HCT116 (cell line): ENCODE measurements around the gene FTMT. TPM values are rescaled to one million over a fixed set of nuclear protein-coding genes. Genes with fewer than 3 reads are reported as not detected.

ENCODE experiments used
- ATAC-seq: fragments of 200-7000 bp; cut with Tn5 transposase; 2 replicates; pipeline ENCODE4 v1.9.1; 2020; ENCODE audit warnings: mild to moderate bottlenecking, moderate library complexity
- BruUV-seq: library from RNA; stranded (reverse); fragments of 400-500 nt; replicated peaks from 2 replicates; lab custom pipeline; 2021; lab: Mats Ljungman, UMichigan
- CTCF ChIA-PET: fragments of 300-600 bp; sonication (Branson Sonifier 250); formaldehyde crosslinking; loops from one replicate; lab custom pipeline; 2021; ENCODE audit warnings: antibody characterized with exemption; lab: Charles Lee
- POLR2A ChIA-PET: fragments of 300-600, 350-600 bp; sonication (Branson Sonifier 250); formaldehyde crosslinking; loops from one replicate; lab custom pipeline; 2021; ENCODE audit warnings: antibody characterized with exemption; lab: Charles Lee
- RAD21 ChIA-PET, 2 experiments: fragments of 300-600 bp; sonication (Branson Sonifier 250); formaldehyde crosslinking; loops; one replicate each; lab custom pipeline; 2023; ENCODE audit warnings: low total read pairs in 2 of 2; ENCODE audit not compliant: uncharacterized antibody in 2 of 2, unreplicated experiment in 2 of 2, low non-redundant PET in 1 of 2; lab: Charles Lee
- DNase-seq: peaks from one replicate; pipeline ENCODE4 v3.0.0-alpha.2; 2010; ENCODE audit warnings: low read depth, low spot score
- H2AFZ ChIP-seq: fragments of 200-600 bp; shearing (Covaris generic), sonication (generic); 2 replicates; pipeline ENCODE4 v1.6.1; 2017; ENCODE audit warnings: low read depth, mixed run types, mixed read lengths, antibody characterized with exemption, low read length; ENCODE audit not compliant: poor library complexity, severe bottlenecking
- H3K27ac ChIP-seq: 2 replicates; pipeline ENCODE4 v1.5.1; 2012; ENCODE audit warnings: low read depth, low read length
- H3K27me3 ChIP-seq: fragments of 200-600 bp; sonication (generic); 2 replicates; pipeline ENCODE4 v1.6.1; 2016; ENCODE audit warnings: mixed run types, low read length, mixed read lengths; ENCODE audit not compliant: insufficient read depth
- H3K36me3 ChIP-seq, 2 experiments: fragments of 200-500 bp in 1 of 2; fragments of 200-600 bp in 1 of 2; sonication (Bioruptor generic) in 1 of 2; sonication (generic) in 1 of 2; 2 replicates each; pipeline versions ENCODE4 v1.5.1 to v1.6.1; 2014 to 2016; ENCODE audit warnings: low read length in 2 of 2, inconsistent platforms in 1 of 2, mixed read lengths in 1 of 2, mixed run types in 1 of 2; ENCODE audit not compliant: insufficient read depth in 2 of 2, control insufficient read depth in 1 of 2
- H3K4me1 ChIP-seq, 2 experiments: fragments of 200-600 bp in 1 of 2; sonication (generic) in 1 of 2; 2 replicates each; pipeline versions ENCODE4 v1.5.1 to v1.6.1; 2012 to 2017; ENCODE audit warnings: low read length in 2 of 2, inconsistent platforms in 1 of 2, mild to moderate bottlenecking in 1 of 2, mixed read lengths in 1 of 2, mixed run types in 1 of 2, moderate library complexity in 1 of 2; ENCODE audit not compliant: insufficient read depth in 2 of 2, control insufficient read depth in 1 of 2
- H3K4me2 ChIP-seq: fragments of 200-600 bp; sonication (generic); 2 replicates; pipeline ENCODE4 v1.6.1; 2017; ENCODE audit warnings: mixed run types, low read length, mixed read lengths
- H3K4me3 ChIP-seq, 2 experiments: fragments of 200-600 bp in 1 of 2; sonication (generic) in 1 of 2; replicated peaks in 1 of 2; 2 replicates each; pipeline ENCODE4 v1.5.1; 2011 to 2016; ENCODE audit warnings: low read length in 2 of 2, control low read depth in 1 of 2, low read depth in 1 of 2, mild to moderate bottlenecking in 1 of 2, mixed read lengths in 1 of 2, mixed run types in 1 of 2
- H3K79me2 ChIP-seq: fragments of 200-600 bp; sonication (generic); 2 replicates; pipeline ENCODE4 v1.6.1; 2017; ENCODE audit warnings: mild to moderate bottlenecking, mixed run types, low read length, moderate library complexity, mixed read lengths; ENCODE audit not compliant: insufficient read depth
- H3K9ac ChIP-seq: fragments of 200-600 bp; sonication (generic); 2 replicates; pipeline ENCODE4 v1.6.1; 2016; ENCODE audit warnings: low read length, mixed read lengths
- H3K9me2 ChIP-seq: fragments of 200-600 bp; sonication (generic), shearing (Covaris generic); 2 replicates; pipeline ENCODE4 v1.6.1; 2017; ENCODE audit warnings: mixed run types, mild to moderate bottlenecking, moderate library complexity; ENCODE audit not compliant: insufficient read depth
- H3K9me3 ChIP-seq, 2 experiments: fragments of 200-500 bp in 1 of 2; fragments of 200-600 bp in 1 of 2; sonication (Bioruptor generic) in 1 of 2; sonication (generic) in 1 of 2; 2 replicates each; pipeline ENCODE4 v1.6.1; 2014 to 2017; ENCODE audit warnings: low read length in 2 of 2, mixed read lengths in 2 of 2, inconsistent platforms in 1 of 2, low read depth in 1 of 2, mild to moderate bottlenecking in 1 of 2, mixed run types in 1 of 2, moderate library complexity in 1 of 2; ENCODE audit not compliant: control insufficient read depth in 1 of 2, insufficient read depth in 1 of 2
- H4K20me1 ChIP-seq: fragments of 200-600 bp; sonication (generic), shearing (Covaris generic); 2 replicates; pipeline ENCODE4 v1.6.1; 2017; ENCODE audit warnings: mixed run types, mild to moderate bottlenecking, moderate library complexity; ENCODE audit not compliant: insufficient read depth
- EZH2 ChIP-seq: fragments of 200-600 bp; sonication (generic); IDR thresholded peaks from 2 replicates; pipeline ENCODE4 v1.6.1; 2017; ENCODE audit warnings: antibody characterized with exemption, mixed run types
- EZH2phosphoT487 ChIP-seq: fragments of 200-600 bp; IDR thresholded peaks from 2 replicates; pipeline ENCODE4 v1.6.1; 2018; ENCODE audit warnings: antibody characterized with exemption, borderline replicate concordance
- FOSL1 ChIP-seq: IDR thresholded peaks from 2 replicates; pipeline ENCODE4 v1.6.1; 2012; ENCODE audit warnings: low read depth
- JUND ChIP-seq: IDR thresholded peaks from 2 replicates; pipeline ENCODE4 v1.6.1; 2012
- POLR2A ChIP-seq: IDR thresholded peaks from 2 replicates; pipeline ENCODE4 v1.7.0; 2011; ENCODE audit warnings: borderline replicate concordance; ENCODE audit not compliant: insufficient read depth, insufficient read length; ENCODE audit errors: extremely low read depth
- RAD21 ChIP-seq: IDR thresholded peaks from 2 replicates; pipeline ENCODE4 v1.6.1; 2012; ENCODE audit warnings: low read depth, mild to moderate bottlenecking
- SP1 ChIP-seq: IDR thresholded peaks from 2 replicates; pipeline ENCODE4 v1.6.1; 2012; ENCODE audit warnings: low read depth
- YY1 ChIP-seq: IDR thresholded peaks from 2 replicates; pipeline ENCODE4 v1.6.1; 2011; ENCODE audit warnings: low read length, low read depth, moderate library complexity, mild to moderate bottlenecking; ENCODE audit not compliant: insufficient replicate concordance; ENCODE audit errors: extremely low read depth
- ZBTB33 ChIP-seq: IDR thresholded peaks from 2 replicates; pipeline ENCODE4 v1.6.1; 2011; ENCODE audit warnings: mild to moderate bottlenecking, low read length, moderate library complexity; ENCODE audit not compliant: insufficient replicate concordance; ENCODE audit errors: extremely low read depth
- ZNF274 ChIP-seq: fragments of 200-500 bp; sonication (Bioruptor generic); IDR thresholded peaks from 2 replicates; pipeline ENCODE4 v1.6.1; 2014; ENCODE audit warnings: mild to moderate bottlenecking, low read depth, low read length, inconsistent platforms
- intact Hi-C: fragments of 100-400 bp; cut with micrococcal nuclease; formaldehyde crosslinking; loops from 2 replicates; pipeline ENCODE4 v1.10.0; 2022
- total RNA-seq: library from RNA; stranded (reverse); gene quantifications from one replicate; pipeline ENCODE4 v1.2.1, GENCODE V29; 2021; ENCODE audit not compliant: unreplicated experiment

The FTMT gene
- total RNA-seq, 1 experiment from 2014 or later, result not detected

- CTCF ChIA-PET, result no interaction called here
- no TSS peak for BruUV-seq
- no peaks in the 10 kb centered on the region for H4K20me1 ChIP-seq
- no peaks in the 10 kb centered on the region for H3K9me2 ChIP-seq
- no peak overlapping the region for H2AFZ ChIP-seq
- H3K9me3 ChIP-seq, result no peaks in the 10 kb centered on the region
- no peak overlapping the region for H3K9ac ChIP-seq
- H3K4me3 ChIP-seq, result no peak overlapping the region
- ATAC-seq (no peak), DNase-seq (no peak)
- no peak for TF ChIP-seq ZNF274
- no peaks in the 10 kb centered on the region; a peak in 1 of 4 replicates for H3K36me3 ChIP-seq
- no peaks in the 10 kb centered on the region for H3K27me3 ChIP-seq
- H3K4me2 ChIP-seq, result no peak overlapping the region
- no peak overlapping the region for H3K27ac ChIP-seq
- intact Hi-C loops, result no loop called here
- H3K79me2 ChIP-seq, result no peaks in the 10 kb centered on the region
- no peaks in the 10 kb centered on the region for H3K4me1 ChIP-seq
- RAD21 ChIA-PET, result no interaction called here
- POLR2A ChIA-PET, result no interaction called here
Observed at GRCh38 chr5:121841892-121842291, 9.8 kb upstream of the FTMT start.

GRCh38 chr5:121850272-121850671 is 1.4 kb upstream of the FTMT start:
- no peaks in the 10 kb centered on the region for H3K4me1 ChIP-seq
- no peaks in the 10 kb centered on the region for H3K27me3 ChIP-seq
- H3K4me2 ChIP-seq, result no peak overlapping the region
- intact Hi-C loops, result no loop called here
- no peaks in the 10 kb centered on the region for H3K36me3 ChIP-seq
- no peak overlapping the region for H2AFZ ChIP-seq
- ATAC-seq (no peak), DNase-seq (no peak)
- H3K9me3 ChIP-seq, result no peaks in the 10 kb centered on the region
- no peak overlapping the region for H3K27ac ChIP-seq
- no peaks in the 10 kb centered on the region for H3K9me2 ChIP-seq
- no peak overlapping the region for H3K9ac ChIP-seq
- POLR2A ChIA-PET, result interaction anchor here (0.9 kb wide), 1 partner anchor 77 kb away, joined by 3 read pairs; no protein-coding TSS in a partner anchor
- CTCF ChIA-PET, result no interaction called here
- H3K79me2 ChIP-seq, result no peaks in the 10 kb centered on the region
- H3K4me3 ChIP-seq, result no peak overlapping the region
- RAD21 ChIA-PET, result no interaction called here
- no peaks in the 10 kb centered on the region for H4K20me1 ChIP-seq
- TF ChIP-seq JUND (no peak), SP1 (no peak), RAD21 (no peak), YY1 (no peak), ZNF274 (no peak), EZH2phosphoT487 (no peak), FOSL1 (no peak), ZBTB33 (no peak), EZH2 (no peak), POLR2A (no peak)
- BruUV-seq, result no TSS peak
